HK-2 (cell line): Measurements from ENCODE around the gene ADAM19.
"Not testable (repeated sequence)": the region's sequence is repeated elsewhere in the genome, so short reads cannot be mapped to it uniquely, and the experiment has no call there.

Experiments
- DNase-seq: peaks from one replicate; pipeline ENCODE4 v3.0.0-alpha.2; 2018; ENCODE audit not compliant: unreplicated experiment

ADAM19 gene

GRCh38 chr5:157429920-157430319 is 145.7 kb downstream of the ADAM19 start:
- DNase-seq: not testable (repeated sequence)
